HG02938 (cell line): ENCODE measurements around the gene ZNF625.

Source experiments
- ATAC-seq: cut with Tn5 transposase; IDR thresholded peaks from one replicate; pipeline ENCODE4 v1.9.1; 2021; ENCODE audit warnings: mild to moderate bottlenecking, moderate library complexity; ENCODE audit not compliant: unreplicated experiment

ZNF625 gene

DNA sequence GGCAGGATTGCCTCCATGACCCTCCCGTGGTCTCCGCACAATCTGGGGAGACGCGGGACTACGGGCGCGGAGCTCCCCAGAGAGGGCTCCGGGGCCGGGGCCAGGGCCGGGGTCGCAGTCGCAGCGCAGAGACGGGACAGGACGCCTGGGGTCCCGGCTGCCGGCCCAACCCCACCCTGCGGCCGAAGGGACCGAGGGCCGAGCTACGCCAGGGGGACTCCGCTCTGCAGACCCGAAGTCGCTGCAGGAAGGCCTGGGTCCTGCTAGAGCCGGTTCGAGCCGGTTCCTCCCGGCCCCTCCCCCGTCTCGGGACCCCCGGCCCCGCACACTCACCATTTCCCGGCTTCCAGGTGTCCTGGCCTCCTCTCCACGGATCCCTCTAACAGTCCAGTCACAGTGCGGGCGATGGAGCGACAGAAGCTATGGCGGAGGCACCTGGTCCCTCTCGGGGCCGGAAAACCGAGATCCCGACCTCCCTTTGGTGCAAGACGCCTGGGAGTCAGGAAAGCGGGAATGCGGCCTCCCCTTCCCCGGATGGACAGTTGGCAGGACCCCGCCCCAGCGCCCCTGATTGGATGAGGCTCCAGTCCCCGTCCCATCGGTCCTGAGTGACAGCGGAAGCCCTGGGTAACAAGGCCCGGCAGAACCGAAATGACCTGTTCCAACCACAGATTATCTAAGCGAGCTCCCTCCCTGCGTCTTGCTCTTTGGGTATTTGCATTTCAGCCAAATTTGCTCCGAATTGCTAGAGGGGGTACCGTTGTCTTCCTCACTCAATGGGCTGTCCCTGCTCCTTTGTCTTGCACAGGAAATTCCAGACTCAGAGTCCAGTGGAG, at the start of gene ZNF625:
TSS of gene ZNF625 (minus strand) at position 512 of the 836 bp plus-strand sequence. CDS start at position 336, 176 bp downstream.
- ATAC-seq, result no peak

DNA sequence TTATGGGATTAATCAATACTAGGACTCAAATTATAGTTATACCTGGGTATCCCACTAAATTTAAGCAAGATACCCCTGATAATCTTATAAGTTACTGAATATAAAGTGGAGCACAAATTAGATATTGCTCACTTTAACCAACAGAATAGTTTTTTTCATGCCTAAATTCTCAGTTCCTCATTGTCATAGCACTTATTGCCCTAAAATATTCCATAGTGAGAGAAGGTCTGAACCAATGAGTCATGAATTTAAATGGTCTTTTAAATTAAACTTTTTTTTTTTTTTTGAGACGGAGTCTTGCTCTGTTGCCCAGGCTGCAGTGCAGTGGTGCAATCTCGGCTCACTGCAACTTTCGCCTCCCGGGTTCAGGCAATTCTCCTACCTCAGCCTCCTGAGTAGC, 48.8 kb upstream of the ZNF625 start:
- no peak for ATAC-seq

GRCh38 chr19:12202250-12202649, 45.7 kb upstream of the ZNF625 start:
- no peak for ATAC-seq

DNA sequence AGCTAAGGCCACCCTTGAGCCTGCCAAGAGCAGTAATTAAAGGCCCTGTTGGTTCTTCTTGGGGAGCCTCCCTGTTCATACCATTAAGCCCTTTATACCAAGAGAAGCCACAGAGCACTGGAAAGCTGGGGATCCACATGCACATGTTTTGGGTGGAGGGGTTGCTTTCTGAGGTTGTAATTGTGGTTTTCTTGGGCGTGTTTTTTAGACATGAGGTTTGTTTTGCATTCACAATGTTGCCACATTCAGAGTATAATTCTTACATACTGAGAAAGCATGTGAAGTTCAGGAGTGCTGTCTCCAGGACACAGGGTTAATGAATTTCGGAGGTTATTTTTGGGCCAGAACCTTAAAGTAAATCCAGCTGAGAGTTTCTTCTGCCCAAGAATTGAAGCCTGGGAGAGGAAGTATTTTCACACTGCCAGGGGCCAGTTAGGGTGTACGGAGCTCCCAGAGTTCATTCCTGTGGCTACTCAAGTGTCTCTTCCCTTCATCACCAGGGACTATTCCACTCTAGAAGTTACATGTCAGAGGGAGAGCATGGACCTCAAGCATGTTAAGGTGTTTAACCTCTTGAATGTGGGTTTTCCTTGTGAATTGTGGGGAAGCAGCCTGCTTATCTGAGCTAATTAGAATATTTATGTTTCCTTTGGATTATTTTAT, 43.4 kb upstream of the ZNF625 start:
- ATAC-seq, result no peak

GRCh38 chr19:12198136-12198535, 41.6 kb upstream of the ZNF625 start:
- no peak for ATAC-seq

- no peak for ATAC-seq
Observed at GRCh38 chr19:12194827-12195731, 38.5 kb upstream of the ZNF625 start.

DNA sequence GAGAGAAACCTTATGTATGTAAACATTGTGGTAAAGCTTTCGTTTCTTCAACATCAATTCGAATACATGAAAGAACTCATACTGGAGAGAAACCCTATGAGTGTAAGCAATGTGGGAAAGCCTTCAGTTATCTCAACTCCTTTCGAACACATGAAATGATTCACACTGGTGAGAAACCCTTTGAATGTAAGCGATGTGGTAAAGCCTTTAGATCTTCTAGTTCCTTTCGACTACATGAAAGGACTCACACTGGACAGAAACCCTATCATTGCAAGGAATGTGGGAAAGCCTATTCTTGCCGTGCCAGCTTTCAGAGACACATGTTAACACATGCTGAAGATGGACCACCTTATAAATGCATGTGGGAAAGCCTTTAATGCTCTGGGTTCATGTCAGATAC, 31.1 kb upstream of the ZNF625 start:
- no peak for ATAC-seq

DNA sequence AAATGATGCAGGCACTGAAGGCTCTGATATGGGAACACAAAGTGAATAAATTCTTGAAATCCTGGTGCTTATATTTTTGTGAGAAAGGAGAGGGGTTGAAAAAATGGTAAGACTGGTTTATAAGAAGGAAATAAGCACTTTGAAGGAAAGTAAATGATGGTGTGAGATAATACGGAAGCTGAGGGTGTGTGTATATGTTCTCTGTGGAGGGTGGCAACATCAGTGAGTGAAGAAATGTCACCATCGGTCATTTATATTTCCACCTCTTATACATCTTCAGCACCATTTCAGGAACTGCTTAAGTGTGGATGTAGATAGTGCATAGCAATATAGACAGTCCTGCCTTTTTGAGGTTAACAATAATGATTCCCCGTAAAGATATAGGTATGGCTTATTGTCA, 23.8 kb upstream of the ZNF625 start:
- no peak for ATAC-seq

- no peak for ATAC-seq
Observed at GRCh38 chr19:12166626-12167025, 10.1 kb upstream of the ZNF625 start.

DNA sequence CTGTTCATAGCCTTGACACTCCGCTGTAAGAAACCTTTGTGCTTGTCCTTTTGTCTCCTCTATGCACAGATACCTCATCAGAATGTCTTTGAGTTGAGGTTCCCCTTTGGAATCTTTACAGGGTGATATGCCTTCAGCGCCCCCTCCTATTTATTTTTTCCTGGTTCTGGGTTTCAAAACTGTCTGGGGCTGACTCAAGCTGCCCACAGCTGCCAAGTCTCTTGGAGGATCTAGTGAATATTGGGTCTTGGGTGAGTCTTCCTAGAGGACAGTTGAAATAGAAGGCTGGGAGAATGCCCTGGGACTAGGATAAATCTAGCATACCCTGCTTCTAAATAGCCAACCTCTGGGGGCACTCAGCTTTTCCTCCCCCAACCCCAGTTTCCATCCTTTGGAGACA, 7.3 kb upstream of the ZNF625 start:
- ATAC-seq, result no peak

DNA sequence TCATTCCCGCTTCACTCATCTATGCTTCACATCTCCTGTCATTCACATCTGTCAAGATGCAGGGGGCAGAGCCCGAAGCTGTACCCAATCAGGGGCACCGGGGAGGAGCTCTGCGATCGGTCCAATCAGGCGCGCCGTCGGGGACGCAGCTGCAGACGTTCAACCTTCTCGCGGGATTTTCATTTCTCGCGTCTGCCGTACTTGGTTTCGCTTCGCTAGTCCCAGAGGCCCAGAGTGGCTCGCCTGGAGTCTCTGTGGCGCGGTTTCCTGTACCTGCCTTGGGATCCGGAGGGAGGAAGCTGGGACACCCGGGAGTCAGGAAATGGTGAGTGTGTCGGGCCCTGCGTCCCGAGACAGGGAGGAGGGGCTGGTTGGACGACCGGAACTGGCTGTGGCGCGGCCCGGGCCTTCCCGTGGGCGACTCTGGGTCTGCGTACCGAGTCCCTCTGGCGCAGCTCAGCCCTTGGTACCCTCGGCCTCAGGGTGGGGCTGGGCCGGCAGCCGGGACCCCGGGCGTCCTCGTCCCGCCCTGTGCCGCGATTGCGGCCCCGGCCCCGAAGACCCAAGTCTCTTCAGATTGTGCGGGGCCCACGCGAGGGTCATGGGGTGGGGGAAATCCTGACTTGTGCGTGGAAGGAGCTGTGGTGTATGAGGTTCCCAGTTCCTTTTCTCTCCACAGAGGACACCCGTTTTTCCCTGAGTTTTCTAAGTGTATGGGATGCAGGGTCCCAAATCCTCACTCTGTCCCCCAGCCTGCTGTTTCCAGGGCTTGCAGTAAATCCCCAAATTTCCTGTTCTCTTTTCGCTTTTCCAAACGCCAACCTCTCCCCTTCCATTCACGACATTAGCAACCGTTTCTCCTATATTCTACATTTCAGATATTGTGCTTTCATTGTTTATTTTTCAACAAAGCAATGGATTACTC, 6.6 kb upstream of the ZNF625 start, which contains the start of gene ZNF136:
TSS of gene ZNF136 (plus strand) at position 215 of the 925 bp plus-strand sequence. CDS start at position 323, 108 bp downstream.
- peak; percentile 85 for ATAC-seq

DNA sequence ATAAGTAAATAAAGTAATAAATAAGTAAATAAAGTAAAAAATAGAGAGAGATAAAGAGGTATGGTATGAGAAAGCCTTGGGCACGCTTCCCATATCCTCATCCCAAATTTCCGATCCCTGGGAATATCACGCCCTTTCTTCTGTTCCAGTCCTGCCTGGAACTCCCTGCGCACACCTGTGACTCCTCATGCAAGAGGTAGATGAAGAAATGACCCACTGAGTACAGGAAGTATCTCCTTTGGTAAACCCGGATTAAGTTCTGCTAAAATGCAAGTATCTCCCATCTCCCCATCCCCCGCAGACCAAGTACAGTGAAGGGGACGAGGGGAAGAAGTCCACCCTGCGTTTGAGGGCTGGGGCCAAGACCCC, 6.0 kb upstream of the ZNF625 start:
- ATAC-seq, result peak; percentile 8

- ATAC-seq, result no peak
Observed at GRCh38 chr19:12159773-12160414, 3.4 kb upstream of the ZNF625 start.

GRCh38 chr19:12155324-12155860, 1.1 kb downstream of the ZNF625 start:
- no peak for ATAC-seq

DNA sequence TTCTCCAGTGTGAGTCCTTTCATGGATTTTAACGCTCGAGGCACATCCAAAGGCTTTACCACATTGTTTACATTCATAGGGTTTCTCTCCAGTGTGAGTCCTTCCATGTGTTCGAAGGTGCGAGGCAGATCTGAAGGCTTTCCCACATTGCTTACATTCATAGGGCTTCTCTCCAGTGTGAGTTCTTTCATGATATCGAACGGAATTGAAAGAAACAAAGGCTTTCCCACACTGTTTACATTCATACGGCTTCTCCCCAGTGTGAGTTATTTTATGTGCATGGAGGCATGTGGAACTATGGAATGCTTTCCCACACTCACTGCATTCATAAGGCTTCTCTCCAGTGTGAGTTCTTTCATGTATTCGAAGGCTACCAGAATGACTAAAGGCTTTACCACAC, 11.2 kb downstream of the ZNF625 start:
- no peak for ATAC-seq

DNA sequence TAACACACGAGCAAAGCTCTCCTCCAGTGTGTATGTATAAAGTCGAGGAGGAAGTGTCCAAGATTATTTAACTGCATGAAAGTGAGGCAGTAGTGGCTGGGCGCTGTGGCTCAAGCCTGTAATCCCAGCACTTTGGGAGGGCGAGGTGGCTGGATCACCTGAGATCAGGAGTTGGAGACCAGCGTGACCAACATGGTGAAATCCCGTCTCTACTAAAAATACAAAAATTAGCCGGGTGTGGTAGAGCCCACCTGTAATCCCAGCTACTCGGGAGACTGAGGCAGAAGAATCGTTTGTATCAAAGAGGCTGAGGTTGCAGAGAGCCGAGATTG, 15.2 kb downstream of the ZNF625 start:
- ATAC-seq, result no peak

DNA sequence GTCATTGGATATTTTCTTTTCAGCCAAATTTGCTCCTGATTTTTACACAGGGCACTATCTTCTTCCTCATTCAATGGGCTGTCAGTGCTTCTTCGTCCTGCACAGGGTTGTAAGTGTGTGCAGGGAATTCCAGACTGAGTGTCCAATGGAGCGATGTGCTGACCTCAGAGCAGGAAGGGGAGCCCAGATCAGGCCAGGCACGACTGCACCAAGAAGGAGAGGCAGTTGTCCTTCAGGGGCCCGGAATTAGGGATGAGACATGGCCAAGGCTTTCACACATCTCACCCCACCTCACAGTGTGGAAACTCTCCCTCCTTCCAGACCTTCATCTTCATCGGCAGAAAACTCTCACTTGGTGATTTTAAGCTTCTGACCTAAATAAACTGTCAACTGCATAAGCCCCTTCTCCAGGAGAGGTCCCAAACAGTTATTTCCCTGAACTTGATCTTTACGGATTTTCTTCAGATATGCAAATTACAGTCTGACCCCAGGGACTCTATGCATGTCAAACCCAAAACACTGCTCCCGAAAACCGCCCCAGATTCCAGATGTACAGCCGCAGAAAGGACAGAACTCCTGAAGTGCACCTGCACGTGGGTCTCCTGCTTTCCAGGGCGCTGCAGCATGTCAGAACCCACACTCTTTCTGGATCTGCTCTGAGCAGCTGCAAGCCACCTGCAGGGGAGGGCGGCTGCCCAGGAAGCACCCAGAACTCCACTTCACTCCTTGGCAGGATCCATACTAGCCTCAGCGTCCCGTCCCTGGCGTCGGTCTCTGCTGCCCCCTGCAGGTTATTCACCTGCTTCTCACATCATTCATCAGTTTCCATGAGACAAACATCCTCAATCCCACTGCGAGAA, 15.8 kb downstream of the ZNF625 start:
- ATAC-seq, result no peak

- peak; percentile 88 for ATAC-seq
Observed at GRCh38 chr19:12139885-12140544, 16.5 kb downstream of the ZNF625 start, which contains the start of gene ZNF20. Gene ZNF20, minus strand, starts transcription at chr19:12140350. Its CDS starts 168 bp downstream, at chr19:12140182.
